HUDEP-2 (cell line): ENCODE results near the gene IRF7.

ENCODE experiments used
- DNase-seq, 76 experiments: peaks; one replicate each; lab custom pipeline; 2025; ENCODE audit not compliant: unreplicated experiment in 76 of 76; lab: John Stamatoyannopoulos, UW

Gene IRF7

DNA sequence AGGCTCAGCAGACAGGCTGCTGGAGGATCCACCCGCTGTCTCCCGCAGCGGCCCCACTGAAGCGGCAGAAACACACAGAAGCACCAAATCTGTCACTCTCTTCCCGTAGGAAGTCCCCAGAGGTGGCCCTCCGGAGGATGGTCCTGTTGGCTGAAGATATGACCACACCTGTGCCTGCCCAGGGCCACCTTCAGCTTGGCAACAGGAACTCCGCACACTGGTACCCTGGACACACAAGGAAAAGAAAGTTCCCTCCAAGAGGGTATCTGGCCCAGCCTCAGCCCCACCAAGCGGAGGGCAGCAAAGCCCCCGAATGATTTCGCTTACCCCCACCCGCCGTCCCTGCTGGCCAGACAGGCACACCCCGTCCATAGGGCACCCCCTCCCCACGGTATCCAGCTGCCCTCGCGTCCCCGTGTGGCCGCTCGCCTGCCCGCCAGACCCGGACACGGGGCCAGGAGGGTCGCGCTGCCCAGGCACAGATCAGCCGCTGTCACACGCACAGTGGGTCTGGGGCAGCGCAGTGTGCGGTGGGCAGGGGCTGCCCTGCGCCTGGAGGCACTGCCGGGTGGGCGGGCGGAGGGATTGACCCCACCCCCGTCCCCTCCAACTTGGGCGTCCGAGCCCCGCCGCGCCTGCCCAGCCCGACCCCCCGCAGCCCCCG, 48.0 kb downstream of the IRF7 start:
- no peak for DNase-seq

DNA sequence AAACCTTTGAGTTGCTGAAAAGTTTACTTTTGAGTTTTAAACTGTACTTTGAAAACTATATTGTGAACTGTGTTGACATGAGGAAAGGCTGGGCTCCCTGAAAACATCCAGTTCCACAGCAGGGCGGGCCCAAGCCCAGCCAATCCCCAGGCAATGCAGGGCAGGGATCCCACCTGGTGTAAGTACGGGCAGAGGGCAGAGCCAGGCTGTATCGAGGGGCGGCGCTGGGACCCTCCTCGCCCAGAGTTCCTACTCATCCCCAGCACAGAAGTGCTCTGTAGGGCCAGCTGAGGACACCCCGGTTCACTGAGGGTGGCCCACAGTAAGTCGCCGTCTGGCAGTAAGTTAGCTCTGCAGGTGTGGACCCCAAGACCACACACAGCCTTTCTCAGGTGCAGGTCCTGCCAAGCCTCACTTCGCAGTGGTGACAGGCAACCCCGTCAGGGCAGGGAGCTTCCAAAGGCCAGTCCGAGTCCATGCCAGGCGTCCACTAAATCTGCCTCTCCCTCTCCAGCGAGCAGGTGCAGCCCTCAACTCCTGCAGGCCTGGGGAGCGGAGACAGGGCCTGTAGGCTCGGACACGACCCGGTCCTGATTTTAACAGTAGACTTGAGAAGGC, 48.6 kb downstream of the IRF7 start:
- no peak for DNase-seq

DNA sequence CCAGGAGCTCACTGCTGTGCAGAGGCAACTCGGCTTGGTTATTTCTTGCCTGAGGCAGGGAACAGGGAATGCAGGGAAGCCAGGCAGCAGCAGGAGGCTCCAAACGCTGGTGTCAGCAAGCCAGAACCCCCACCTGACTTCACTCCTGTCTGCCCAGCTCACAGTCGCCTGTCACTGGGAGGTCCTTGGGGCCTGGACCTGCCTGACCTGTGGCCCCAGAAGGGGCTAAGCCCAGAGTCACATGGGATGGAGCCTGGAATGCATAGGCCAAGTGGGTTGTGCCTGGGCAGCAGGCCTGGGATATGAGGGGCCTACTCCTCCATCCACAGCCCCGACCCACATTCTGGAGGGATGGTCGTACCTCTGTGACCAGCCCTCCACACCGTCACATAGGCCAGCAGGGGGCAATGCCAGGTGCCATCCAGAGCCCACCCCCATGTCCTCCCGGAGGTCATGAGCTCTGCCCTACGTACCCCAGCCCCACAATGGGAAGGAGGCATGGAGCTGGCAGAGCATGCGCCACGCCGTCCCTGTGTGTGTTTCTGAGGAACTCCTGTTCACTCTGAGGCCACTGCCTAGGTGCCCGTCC, 49.7 kb downstream of the IRF7 start:
- DNase-seq = no peak

DNA sequence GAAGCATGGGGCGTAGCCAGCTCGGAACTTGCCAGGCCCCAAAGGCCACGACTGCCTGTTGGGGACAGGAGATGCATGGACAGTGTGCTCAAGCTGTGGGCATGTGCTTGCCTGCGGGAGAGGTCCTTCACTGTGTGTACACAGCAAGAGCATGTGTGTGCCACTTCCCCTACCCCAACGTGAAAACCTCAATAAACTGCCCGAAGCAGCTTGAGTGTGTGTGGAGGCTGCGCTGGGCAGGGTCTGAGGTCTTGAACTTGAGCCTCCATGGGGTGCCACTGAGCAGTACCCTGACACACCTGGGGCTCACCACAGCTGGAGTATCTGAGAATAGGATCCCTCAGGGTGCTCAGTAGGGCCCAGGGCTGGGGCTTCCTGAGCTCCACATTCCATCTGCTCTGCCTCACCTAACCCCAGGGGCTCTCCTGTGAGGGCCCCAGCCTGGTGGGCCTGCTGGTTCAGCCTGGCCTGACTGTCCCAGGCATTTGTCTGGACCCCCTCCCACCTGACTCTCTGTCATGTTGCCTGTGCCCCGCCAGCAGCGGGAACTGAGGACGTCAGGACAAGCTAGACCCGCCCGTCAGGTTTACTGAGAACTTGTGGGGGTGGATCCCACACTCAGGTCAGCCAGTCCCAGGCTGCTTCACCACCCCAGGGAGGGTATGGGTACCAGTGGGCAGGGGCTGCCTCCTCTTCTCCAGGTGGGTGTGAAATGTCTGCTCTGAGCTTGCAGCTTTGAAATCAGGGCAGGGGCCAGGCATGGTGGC, 51.8 kb downstream of the IRF7 start:
- DNase-seq = no peak

DNA sequence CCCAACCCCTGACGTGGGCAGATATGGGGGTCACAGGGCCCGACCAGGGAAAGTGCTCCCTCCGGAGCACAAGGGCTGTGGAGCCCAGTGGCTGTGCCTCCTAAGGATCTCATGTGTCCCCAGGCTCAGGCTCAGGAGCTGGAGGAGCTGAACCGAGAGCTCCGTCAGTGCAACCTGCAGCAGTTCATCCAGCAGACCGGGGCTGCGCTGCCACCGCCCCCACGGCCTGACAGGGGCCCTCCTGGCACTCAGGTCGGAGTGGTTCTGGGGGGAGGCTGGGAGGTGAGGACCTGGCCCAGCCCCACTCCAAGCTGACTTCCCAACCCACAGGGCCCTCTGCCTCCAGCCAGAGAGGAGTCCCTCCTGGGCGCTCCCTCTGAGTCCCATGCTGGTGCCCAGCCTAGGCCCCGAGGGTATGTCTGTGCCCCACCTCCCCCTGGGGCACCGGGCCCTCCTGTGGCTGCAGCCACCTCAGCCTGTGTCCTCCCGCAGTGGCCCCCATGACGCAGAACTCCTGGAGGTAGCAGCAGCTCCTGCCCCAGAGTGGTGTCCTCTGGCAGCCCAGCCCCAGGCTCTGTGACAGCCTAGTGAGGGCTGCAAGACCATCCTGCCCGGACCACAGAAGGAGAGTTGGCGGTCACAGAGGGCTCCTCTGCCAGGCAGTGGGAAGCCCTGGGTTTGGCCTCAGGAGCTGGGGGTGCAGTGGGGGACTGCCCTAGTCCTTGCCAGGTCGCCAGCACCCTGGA, 52.5 kb downstream of the IRF7 start:
- no peak for DNase-seq
